ENCODE data around the gene RPS17.
"Not testable (repeated sequence)": the region's sequence is repeated elsewhere in the genome, so short reads cannot be mapped to it uniquely, and the experiment has no call there.

RPS17 gene

GRCh38 chr15:82530006-82530405 lies 10.3 kb downstream of the RPS17 start:
- Mint-ChIP-seq H3K36me3 (ENCODE audit: low read depth) (peaks cover 27% of the 10 kb centered on the region), H3K27me3 (no peaks in the 10 kb centered on the region), H3K9me3 (no peaks in the 10 kb centered on the region), H3K27ac (no peak overlapping the region), H3K4me3 (no peak overlapping the region), H3K4me1 (ENCODE audit: low read depth) (peaks cover 6% of the 10 kb centered on the region)
- intact Hi-C loops (cut with micrococcal nuclease) = loop anchor here (10.0 kb wide), 1 partner anchor 475 kb away; no protein-coding TSS in a partner anchor

- intact Hi-C loops (cut with micrococcal nuclease); H3K4me3 Mint-ChIP-seq: not testable (repeated sequence)
Measured at GRCh38 chr15:82513587-82513986, 26.7 kb downstream of the RPS17 start.

GRCh38 chr15:82507693-82508092 lies 32.6 kb downstream of the RPS17 start:
- H3K36me3 Mint-ChIP-seq (ENCODE audit: low read depth); H3K27me3 Mint-ChIP-seq; H3K4me1 Mint-ChIP-seq (ENCODE audit: low read depth); H3K9me3 Mint-ChIP-seq; intact Hi-C loops (cut with micrococcal nuclease); H3K27ac Mint-ChIP-seq; H3K4me3 Mint-ChIP-seq: not testable (repeated sequence)

More at GRCh38 chr15:82513587-82513986, 26.7 kb downstream of the RPS17 start:
- H3K4me1 Mint-ChIP-seq (ENCODE audit: low read depth); H3K27me3 Mint-ChIP-seq; H3K36me3 Mint-ChIP-seq (ENCODE audit: low read depth); H3K27ac Mint-ChIP-seq; H3K9me3 Mint-ChIP-seq: not testable (repeated sequence)

GRCh38 chr15:82507087-82507486 lies 33.2 kb downstream of the RPS17 start:
- H3K9me3 Mint-ChIP-seq; H3K36me3 Mint-ChIP-seq (ENCODE audit: low read depth); H3K27ac Mint-ChIP-seq; H3K4me3 Mint-ChIP-seq; H3K27me3 Mint-ChIP-seq; H3K4me1 Mint-ChIP-seq (ENCODE audit: low read depth); intact Hi-C loops (cut with micrococcal nuclease): not testable (repeated sequence)

- H3K27ac Mint-ChIP-seq; H3K9me3 Mint-ChIP-seq; H3K4me1 Mint-ChIP-seq (ENCODE audit: low read depth); H3K4me3 Mint-ChIP-seq; H3K36me3 Mint-ChIP-seq (ENCODE audit: low read depth); intact Hi-C loops (cut with micrococcal nuclease); H3K27me3 Mint-ChIP-seq: not testable (repeated sequence)
Measured at GRCh38 chr15:82505842-82506241, 34.4 kb downstream of the RPS17 start.

- intact Hi-C loops (cut with micrococcal nuclease); H3K9me3 Mint-ChIP-seq; H3K36me3 Mint-ChIP-seq (ENCODE audit: low read depth); H3K27ac Mint-ChIP-seq; H3K4me1 Mint-ChIP-seq (ENCODE audit: low read depth); H3K4me3 Mint-ChIP-seq; H3K27me3 Mint-ChIP-seq: not testable (repeated sequence)
Measured at GRCh38 chr15:82504074-82504473, 36.2 kb downstream of the RPS17 start.

GRCh38 chr15:82502700-82503339 lies 37.4 kb downstream of the RPS17 start:
- H3K4me3 Mint-ChIP-seq; H3K27me3 Mint-ChIP-seq; H3K4me1 Mint-ChIP-seq (ENCODE audit: low read depth); H3K36me3 Mint-ChIP-seq (ENCODE audit: low read depth); intact Hi-C loops (cut with micrococcal nuclease); H3K9me3 Mint-ChIP-seq; H3K27ac Mint-ChIP-seq: not testable (repeated sequence)

GRCh38 chr15:82500772-82501171 lies 39.5 kb downstream of the RPS17 start:
- intact Hi-C loops (cut with micrococcal nuclease); H3K4me1 Mint-ChIP-seq (ENCODE audit: low read depth); H3K36me3 Mint-ChIP-seq (ENCODE audit: low read depth); H3K27ac Mint-ChIP-seq; H3K9me3 Mint-ChIP-seq; H3K27me3 Mint-ChIP-seq; H3K4me3 Mint-ChIP-seq: not testable (repeated sequence)

GRCh38 chr15:82497978-82498377 lies 42.3 kb downstream of the RPS17 start:
- intact Hi-C loops (cut with micrococcal nuclease); H3K27ac Mint-ChIP-seq; H3K27me3 Mint-ChIP-seq; H3K36me3 Mint-ChIP-seq (ENCODE audit: low read depth); H3K4me1 Mint-ChIP-seq (ENCODE audit: low read depth); H3K9me3 Mint-ChIP-seq; H3K4me3 Mint-ChIP-seq: not testable (repeated sequence)

GRCh38 chr15:82488250-82488649 lies 52.0 kb downstream of the RPS17 start:
- H3K36me3 Mint-ChIP-seq (ENCODE audit: low read depth); H3K27me3 Mint-ChIP-seq; H3K4me1 Mint-ChIP-seq (ENCODE audit: low read depth); H3K27ac Mint-ChIP-seq; intact Hi-C loops (cut with micrococcal nuclease); H3K9me3 Mint-ChIP-seq; H3K4me3 Mint-ChIP-seq: not testable (repeated sequence)

- intact Hi-C loops (cut with micrococcal nuclease); H3K4me1 Mint-ChIP-seq (ENCODE audit: low read depth); H3K27ac Mint-ChIP-seq; H3K4me3 Mint-ChIP-seq; H3K27me3 Mint-ChIP-seq; H3K36me3 Mint-ChIP-seq (ENCODE audit: low read depth); H3K9me3 Mint-ChIP-seq: not testable (repeated sequence)
Measured at GRCh38 chr15:82487045-82487444, 53.2 kb downstream of the RPS17 start.
